Uterus (tissue), 2 donors: Measurements from ENCODE around the gene LASP1.

Source experiments
- CTCF ChIP-seq, 4 experiments: fragments of 200-600 bp in 2 of 4; fragments of 450-650 bp in 2 of 4; sonication (generic) in 2 of 4; IDR thresholded peaks; one replicate each; pipeline ENCODE4 v1.5.1; 2016 to 2019; ENCODE audit warnings: antibody characterized with exemption in 4 of 4, mild to moderate bottlenecking in 2 of 4, moderate library complexity in 1 of 4
- POLR2A ChIP-seq, 2 donors: fragments of 450-650 bp; IDR thresholded peaks; one replicate each; pipeline ENCODE4 v1.6.1; 2016; ENCODE audit warnings: antibody characterized with exemption in 2 of 2, mild to moderate bottlenecking in 1 of 2, moderate library complexity in 1 of 2

- TF ChIP-seq CTCF (IDR thresholded peaks at IDR 0.05) (no peak), POLR2A (IDR thresholded peaks at IDR 0.05) (no peak)
These were observed 29.0 kb downstream of the LASP1 start for GRCh38 chr17:38898812-38899348.
